ENCODE measurements around the gene TST.

TST gene

GRCh38 chr22:37052386-37053309, 33.4 kb upstream of the TST start:
- Histone ChIP-seq H3K27me3 (ENCODE audit: insufficient read depth, poor library complexity, severe bottlenecking) (peaks cover 3% of the 10 kb centered on the region), H3K27ac (replicated peaks) (no peak overlapping the region), H3K4me3 (replicated peaks; ENCODE audit: insufficient read depth, low read length) (no peak overlapping the region)
- TF ChIP-seq REST (IDR thresholded peaks at IDR 0.05; ENCODE audit: insufficient replicate concordance, low read depth) (no peak), GABPA (IDR thresholded peaks at IDR 0.05; ENCODE audit: low read depth) (no peak), POLR2AphosphoS5 (IDR thresholded peaks at IDR 0.05; ENCODE audit: low read depth) (no peak), SPI1 (IDR thresholded peaks at IDR 0.05; ENCODE audit: borderline replicate concordance, low read depth) (no peak)
- TF ChIP-seq, protein P1, sequence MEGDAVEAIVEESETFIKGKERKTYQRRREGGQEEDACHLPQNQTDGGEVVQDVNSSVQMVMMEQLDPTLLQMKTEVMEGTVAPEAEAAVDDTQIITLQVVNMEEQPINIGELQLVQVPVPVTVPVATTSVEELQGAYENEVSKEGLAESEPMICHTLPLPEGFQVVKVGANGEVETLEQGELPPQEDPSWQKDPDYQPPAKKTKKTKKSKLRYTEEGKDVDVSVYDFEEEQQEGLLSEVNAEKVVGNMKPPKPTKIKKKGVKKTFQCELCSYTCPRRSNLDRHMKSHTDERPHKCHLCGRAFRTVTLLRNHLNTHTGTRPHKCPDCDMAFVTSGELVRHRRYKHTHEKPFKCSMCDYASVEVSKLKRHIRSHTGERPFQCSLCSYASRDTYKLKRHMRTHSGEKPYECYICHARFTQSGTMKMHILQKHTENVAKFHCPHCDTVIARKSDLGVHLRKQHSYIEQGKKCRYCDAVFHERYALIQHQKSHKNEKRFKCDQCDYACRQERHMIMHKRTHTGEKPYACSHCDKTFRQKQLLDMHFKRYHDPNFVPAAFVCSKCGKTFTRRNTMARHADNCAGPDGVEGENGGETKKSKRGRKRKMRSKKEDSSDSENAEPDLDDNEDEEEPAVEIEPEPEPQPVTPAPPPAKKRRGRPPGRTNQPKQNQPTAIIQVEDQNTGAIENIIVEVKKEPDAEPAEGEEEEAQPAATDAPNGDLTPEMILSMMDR (IDR thresholded peaks at IDR 0.05; ENCODE audit: insufficient read depth, low read length), result no peak
- DNase-seq (ENCODE audit: low read depth in 1 of 2, low spot score in 1 of 2), result no peak

DNA sequence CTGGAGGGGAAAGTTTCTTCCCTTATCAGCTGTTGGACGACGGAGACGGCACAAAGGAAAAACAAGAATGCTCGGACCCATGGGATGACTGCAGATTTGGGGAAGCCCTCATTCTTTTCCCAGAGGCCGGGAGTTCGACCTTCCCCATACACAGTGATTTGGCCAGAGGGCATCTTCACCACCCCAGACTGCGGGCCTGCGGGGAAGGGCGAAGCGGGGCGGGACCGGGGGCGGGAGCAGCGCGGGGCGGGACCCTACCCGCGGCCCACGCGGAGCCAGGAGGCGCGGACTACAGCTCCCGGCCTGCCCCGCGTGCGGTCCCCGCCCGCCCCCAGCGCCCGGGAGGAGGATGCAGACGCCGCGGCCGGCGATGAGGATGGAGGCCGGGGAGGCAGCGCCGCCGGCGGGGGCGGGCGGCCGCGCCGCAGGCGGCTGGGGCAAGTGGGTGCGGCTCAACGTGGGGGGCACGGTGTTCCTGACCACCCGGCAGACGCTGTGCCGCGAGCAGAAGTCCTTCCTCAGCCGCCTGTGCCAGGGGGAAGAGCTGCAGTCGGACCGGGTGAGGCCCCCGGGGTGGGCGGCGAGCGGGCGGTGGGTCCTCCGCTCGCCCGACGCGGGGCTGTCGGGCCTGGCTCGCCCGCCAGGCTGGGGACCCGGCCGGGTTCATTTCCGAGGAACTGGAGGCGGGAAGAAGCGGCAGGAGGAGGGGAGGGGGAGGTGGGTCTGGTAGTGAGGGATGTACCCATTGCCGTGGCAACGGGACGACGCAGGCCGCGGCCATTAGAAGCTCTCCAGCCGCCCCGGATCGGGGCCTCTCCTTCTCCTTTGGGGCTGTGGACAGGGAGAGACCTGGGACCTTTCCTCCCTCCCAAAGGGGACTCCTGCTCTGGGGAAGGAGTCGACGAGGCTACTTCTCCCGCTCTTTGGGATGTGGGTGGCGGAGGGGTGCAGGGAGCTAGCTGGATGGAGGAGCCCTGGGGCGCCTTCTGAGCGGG, 32.4 kb upstream of the TST start, which contains the start of gene KCTD17:
TSS of gene KCTD17 (plus strand) at position 352 of the 995 bp plus-strand sequence. CDS start at position 371, 19 bp downstream.
- Histone ChIP-seq H3K4me3 (replicated peaks; ENCODE audit: insufficient read depth, low read length) (peak within 1 kb of the TSS; percentile 55), H3K27me3 (ENCODE audit: insufficient read depth, poor library complexity, severe bottlenecking) (peaks cover 3% of the 10 kb centered on the region), H3K27ac (replicated peaks) (no peak within 1 kb of the TSS)
- TF ChIP-seq GABPA (IDR thresholded peaks at IDR 0.05; ENCODE audit: low read depth) (no peak), SPI1 (IDR thresholded peaks at IDR 0.05; ENCODE audit: borderline replicate concordance, low read depth) (no peak), REST (IDR thresholded peaks at IDR 0.05; ENCODE audit: insufficient replicate concordance, low read depth) (no peak), POLR2AphosphoS5 (IDR thresholded peaks at IDR 0.05; ENCODE audit: low read depth) (no peak)
- TF ChIP-seq, protein P1 (IDR thresholded peaks at IDR 0.05; ENCODE audit: insufficient read depth, low read length), result no peak
- DNase-seq (ENCODE audit: low read depth in 1 of 2, low spot score in 1 of 2), result peak; percentile 23 to 62

DNA sequence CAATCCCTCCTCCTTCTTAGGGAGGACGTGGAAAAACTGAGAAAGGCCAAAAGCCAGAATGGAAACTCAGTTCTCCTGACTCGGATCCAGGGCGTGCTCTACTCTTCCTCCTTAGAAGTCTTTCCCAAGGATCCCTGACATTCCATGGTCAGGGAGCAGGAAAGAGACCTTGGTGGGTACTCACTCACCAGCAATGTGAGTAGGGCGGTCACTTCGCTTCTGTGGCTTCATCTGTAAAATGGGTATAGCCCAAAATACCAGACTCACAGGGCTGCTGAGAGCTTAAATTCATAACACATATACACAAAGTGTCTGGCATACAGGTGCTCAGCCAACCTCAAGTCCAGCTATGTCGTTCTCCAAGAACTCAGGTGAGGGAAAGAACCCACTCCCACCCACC, 31.7 kb upstream of the TST start:
- H3K4me3 ChIP-seq (replicated peaks; ENCODE audit: insufficient read depth, low read length), result peak overlapping the region; percentile 27; the same call in 1 of the 2 replicates
- DNase-seq (ENCODE audit: low read depth in 1 of 2, low spot score in 1 of 2), result no peak
- no peak for TF ChIP-seq POLR2AphosphoS5 (IDR thresholded peaks at IDR 0.05; ENCODE audit: low read depth)
- no peak for TF ChIP-seq REST (IDR thresholded peaks at IDR 0.05; ENCODE audit: insufficient replicate concordance, low read depth)
- TF ChIP-seq, protein P1 (IDR thresholded peaks at IDR 0.05; ENCODE audit: insufficient read depth, low read length), result no peak
- no peak for TF ChIP-seq GABPA (IDR thresholded peaks at IDR 0.05; ENCODE audit: low read depth)

More for the DNA sequence above, 31.7 kb upstream of the TST start:
- Histone ChIP-seq H3K27ac (replicated peaks) (no peak overlapping the region), H3K27me3 (ENCODE audit: insufficient read depth, poor library complexity, severe bottlenecking) (peaks cover 3% of the 10 kb centered on the region)
